HG03439 (cell line): ENCODE results near the gene RNF130.
"Not testable (repeated sequence)": the region's sequence is repeated elsewhere in the genome, so short reads cannot be mapped to it uniquely, and the experiment has no call there.

Source experiments
- ATAC-seq: cut with Tn5 transposase; IDR thresholded peaks from one replicate; pipeline ENCODE4 v1.9.1; 2021; ENCODE audit warnings: mild to moderate bottlenecking, moderate library complexity; ENCODE audit not compliant: unreplicated experiment

Gene RNF130

GRCh38 chr5:180103487-180104167 lies 32.1 kb upstream of the RNF130 start:
- no peak for ATAC-seq

GRCh38 chr5:180102636-180103035 lies 31.1 kb upstream of the RNF130 start:
- ATAC-seq = no peak

DNA sequence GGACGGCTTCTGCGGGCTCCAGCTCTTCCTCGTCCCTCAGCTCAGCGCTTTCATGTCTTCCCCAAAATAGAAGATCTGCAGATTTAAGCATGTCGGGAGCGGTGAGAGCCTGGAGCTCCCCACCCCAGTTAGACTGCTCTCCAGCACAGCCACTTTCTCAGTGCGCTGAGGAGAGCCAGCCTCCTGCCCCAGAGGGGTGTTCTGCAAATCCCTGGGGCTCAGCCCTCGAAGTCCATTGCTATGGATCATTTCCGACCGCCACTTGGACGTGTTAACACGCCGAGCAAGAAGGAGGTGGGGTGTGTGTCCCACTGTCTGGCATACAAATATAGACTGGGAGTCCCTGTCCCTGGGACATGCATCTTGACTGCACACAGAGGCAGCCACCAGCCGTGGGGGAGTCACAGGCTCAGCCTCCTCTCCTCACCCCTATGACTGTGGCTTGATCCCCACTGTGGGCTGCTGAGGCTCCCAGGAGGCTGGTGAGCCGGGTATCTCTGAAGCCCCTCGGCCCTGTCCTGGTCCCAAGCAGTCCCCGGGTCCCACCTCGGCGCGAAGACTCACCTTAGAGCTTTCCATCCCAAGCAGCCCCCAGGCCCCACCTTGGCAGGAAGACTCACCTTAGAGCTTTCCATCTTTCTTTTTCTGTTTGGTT lies 30.0 kb upstream of the RNF130 start:
- no peak for ATAC-seq

DNA sequence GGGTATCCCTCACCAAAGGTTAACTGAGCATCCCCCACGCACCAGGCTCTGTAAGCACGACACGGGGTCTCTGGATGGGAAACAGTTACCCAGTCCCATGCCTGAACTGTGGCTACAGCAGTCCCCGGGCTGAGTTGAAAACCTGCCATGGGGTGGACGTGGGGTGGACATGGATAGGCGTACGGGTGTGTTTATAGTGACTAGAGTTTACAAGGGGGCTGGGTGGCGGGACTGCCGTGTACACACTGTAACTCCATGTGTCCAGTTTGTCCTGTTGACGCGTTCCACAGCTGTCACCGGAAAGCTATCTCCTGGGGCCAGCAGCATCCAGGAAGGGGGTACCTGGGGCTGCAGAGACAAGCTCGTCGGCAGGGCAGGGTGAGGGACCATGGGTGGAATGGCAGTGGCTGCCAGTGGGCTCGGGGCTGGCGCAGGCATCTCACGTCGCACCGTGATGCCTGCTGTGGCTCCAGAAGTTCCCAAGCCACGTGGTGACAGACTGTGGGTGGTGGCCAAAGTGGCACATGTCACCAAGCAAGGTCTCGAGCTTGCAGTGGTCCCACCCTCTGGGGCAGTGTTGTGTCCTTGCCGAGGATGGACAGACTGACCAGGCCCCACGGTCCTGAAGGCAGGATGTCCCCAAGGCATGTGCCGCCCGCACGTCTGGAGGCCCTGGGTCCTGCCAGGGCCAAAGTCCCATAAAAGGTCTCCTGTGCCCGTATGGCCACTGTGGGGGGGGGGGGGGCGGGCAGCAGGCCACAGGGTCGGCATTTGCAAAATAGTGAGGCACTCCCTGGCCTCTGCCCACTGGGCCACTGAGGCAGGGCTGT lies 29.3 kb upstream of the RNF130 start:
- ATAC-seq = no peak

DNA sequence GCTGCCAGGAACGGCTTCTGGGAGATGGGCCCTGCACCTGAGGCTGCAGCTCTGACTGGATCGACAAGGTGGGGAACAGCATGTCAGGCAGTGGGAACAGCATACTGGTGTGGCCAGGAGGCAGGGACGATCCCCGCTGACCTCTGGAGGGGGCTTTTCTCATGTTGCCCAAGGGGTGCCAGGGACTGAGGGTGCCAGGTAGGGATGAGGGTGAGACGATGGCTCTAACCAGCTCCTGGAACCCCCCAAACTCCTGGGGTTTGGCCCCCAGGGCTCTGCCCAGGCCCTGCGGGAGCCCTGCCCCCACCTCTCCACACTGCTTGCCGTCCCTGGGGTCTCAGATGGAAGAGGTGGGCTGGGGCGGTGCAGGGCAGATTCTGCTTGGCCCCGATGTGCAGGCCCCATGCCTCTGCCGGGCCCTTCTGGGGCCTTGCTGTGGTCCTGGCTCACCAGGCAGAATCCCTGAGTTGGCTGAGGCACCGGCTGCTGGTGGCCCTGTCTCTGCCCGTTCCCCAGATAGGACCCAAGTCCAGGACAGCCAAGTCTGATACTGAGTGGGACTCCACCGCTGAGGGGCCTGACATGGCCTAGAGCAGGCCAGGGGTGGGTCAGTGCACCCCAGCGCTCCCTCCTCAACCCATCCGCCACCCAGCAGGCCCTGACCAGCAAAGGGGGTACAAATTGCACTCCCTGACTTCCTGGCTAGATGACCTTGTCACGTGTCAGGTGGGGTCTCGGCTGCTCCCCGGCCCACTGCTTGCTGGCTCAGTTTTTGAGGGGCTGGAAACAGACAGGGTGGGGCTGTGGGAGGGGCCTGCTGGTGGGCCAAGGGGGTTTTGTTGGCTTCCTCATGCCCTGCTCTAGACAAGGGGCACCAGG lies 28.4 kb upstream of the RNF130 start:
- ATAC-seq = no peak

- ATAC-seq = no peak
Observed at GRCh38 chr5:180098991-180099732, 27.6 kb upstream of the RNF130 start.

GRCh38 chr5:180098526-180098925 lies 27.0 kb upstream of the RNF130 start:
- no peak for ATAC-seq

DNA sequence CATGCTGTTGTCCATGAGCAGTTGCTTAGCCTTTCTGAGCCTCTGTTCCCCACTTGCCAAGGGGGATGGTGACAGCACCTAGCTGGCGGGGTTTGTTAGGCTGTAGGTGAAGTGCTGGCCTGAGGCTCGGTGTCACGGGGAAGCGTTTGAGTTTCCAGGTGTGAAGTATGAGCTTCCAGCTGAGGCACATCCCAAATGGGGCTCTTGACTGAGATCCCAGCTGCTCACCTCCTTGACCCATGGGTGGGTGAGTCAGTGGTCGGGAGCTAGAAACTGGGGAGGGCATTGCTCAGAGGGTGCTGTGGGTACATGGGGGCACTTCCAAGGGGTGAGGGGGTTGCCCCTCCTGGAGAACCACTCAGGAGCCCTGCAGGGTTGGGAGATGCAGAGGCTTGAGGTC lies 26.4 kb upstream of the RNF130 start:
- ATAC-seq = no peak

- ATAC-seq = no peak
Observed at GRCh38 chr5:180097163-180097894, 25.8 kb upstream of the RNF130 start.

DNA sequence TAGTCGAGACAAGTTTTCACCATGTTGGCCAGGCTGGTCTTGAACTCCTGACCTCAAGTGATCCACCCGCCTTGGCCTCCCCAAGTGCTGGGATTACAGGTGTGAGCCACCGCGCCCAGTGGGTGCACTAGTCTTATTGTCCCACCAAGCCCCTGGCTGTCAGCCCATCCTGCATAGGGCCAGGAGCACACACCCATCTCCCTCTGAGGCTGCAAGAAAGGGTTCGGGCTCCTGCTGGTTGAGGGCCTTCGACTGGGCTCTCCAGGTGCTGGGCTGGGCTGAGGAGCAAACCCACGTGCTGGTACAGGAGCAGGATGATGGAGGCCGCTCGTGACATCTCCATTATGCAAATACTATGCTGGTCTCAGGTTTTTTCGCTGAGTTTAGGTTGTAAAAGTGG lies 25.1 kb upstream of the RNF130 start:
- ATAC-seq = no peak

DNA sequence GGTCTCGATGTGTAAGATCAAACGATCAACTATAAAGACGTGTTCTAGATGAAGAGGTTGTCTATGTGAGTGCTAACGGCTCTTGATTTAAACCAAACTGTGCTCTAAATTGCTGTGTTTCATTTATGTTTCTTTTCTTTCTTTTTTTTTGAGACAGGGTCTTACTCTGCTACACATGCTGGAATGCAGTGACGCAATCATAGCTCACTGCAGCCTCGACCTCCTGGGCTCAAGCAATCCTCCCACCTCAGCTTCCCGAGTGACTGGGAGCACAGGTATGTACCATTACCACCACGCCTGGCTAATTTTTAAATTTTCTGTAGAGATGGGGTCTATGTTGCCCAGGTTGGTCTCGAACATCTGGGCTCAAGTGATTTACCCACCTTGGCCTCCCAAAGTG lies 24.0 kb upstream of the RNF130 start:
- no peak for ATAC-seq

DNA sequence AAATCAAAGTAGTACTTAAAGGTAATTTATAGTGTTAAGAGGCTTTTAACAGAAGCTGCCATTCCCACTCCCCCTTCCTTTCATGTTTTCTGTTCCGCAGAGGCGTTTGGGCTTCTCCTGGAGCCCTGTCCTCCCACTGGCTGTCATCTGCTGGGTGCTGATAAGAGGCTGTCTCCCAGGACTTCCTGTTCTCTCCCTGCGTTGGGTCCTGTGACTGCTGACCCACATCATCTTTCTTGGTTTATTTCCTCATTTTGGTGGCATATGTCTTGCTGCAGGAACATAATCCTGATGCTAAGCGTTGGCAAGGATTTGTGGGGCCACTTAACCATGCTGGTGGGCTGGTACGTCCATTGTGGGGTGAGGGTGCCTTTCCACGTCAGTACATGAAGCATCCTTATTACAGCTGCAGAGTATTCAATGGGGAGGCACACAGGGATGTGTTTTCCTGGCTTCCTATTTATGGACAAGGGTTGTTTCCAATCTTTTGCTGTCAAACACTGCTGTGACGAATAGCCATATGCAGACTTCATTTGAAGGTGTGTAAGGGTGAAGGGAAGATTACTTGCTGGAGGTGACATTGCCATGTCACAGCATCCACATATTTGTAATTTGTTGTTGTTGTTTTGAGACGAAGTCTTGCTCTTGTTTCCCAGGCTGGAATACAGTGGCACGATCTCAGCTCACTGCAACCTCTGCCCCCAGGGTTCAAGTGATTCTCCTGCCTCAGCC lies 22.3 kb upstream of the RNF130 start:
- no peak for ATAC-seq

DNA sequence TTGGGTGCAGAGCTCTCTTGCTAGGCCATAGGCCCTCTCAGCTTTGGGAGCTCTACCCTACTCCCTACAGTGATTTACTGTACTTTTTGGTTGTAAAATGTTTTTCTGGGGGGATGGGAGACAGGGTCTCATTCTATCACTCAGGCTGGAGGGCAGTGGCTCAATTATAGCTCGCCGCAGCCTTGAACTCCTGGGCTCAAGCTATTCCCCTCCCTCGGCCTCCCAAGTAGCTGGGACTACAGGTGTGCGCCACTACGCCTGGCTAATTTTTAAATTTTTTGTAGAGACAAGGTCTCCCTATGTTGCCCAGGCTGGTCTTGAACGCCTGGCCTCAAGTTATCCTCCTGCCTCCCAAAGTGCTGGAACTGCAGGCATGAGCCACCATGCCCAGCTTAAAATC lies 21.7 kb upstream of the RNF130 start:
- no peak for ATAC-seq

DNA sequence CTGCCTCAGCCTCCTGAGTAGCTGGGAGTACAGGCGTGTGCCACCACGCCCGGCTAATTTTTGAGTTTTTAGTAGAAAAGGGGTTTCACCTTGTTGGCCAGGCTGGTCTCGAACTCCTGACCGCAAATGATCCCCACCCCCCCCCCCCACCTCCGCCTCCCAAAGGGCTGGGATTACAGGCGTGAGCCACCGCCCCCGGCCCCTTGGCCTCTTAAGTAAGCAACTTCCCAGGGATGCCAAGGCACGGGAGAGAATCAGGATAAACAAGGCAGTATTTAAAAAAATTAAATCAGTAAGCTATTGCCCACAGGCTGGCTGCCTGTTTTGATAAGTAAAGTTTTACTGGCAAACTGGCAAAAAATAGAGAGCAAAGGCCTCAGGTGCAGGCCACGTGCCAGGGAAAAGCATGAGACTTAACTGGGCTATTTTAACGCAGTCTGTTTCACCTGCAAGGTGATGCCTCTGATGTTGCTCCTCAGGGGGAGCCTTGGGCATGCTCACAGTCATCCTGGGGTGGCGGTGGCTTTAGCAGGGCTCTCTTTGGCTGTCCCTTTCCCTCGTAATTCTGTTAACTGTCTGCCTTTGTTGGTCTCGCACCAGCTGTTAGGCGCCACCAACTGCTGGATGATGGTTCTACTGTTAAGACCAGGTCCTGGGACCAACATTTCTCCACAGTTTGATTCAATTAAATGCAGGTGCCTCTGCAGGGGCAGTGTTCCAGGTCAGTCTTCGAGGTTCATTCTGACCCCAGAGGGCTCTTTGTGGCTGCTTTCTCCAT lies 19.4 kb upstream of the RNF130 start:
- ATAC-seq = no peak

DNA sequence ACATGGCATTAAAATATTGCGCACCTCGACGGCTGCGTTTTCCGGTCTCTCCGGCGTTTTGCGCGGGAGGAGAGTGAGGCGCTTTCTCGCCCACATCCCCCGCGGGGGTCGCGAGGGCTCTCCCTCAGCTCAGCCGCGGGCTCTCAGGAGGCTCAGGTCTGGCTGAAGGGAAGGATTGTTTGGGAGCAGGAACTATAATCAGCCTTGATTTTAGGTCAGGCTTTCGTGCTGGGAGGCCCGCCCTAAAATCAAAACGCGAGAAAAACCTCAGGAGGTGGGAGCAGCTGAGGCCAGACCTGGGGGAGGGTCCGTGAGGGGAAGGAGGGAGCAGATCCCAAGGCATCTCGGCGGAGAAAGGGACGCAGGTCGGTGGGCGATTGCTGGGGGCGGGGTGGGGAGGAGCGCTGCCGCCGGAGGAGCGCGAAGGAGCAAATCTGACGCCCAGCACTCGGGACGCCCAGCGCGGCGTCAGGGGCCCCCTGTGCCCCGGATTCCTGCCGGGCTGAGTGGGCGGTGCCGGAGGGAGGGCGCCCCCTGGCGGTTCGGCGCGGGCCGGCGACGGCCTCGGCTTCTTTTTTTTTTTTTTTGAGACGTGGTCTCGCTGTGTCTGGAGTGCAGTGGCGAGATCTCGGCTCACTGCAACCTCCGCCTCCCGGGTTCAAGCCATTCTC lies 18.7 kb upstream of the RNF130 start:
- no peak for ATAC-seq

DNA sequence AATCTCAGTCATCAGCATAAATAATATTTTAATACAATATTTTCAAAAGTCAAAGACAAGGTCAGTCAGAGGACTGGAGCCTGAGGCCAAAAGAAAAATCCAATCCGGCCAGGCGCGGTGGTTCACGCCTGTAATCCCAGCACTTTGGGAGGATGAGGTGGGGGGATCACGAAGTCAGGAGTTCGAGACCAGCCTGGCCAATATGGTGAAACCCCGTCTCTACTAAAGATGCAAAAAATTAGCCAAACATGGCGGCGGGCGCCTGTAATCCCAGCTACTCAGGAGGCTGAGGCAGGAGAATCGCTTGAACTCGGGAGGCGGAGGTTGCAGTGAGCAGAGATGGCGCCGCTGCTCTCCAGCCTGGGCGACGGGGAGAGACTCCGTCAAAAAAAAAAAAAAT lies 18.1 kb upstream of the RNF130 start:
- not testable (repeated sequence) for ATAC-seq

- ATAC-seq = no peak
Observed at GRCh38 chr5:180088561-180088960, 17.0 kb upstream of the RNF130 start.
